KMS-11 (cell line): Measurements from ENCODE around the gene RHOV.

Source experiments
- H2AFZ ChIP-seq: fragments of 200-600 bp; sonication (generic); 2 replicates; pipeline ENCODE4 v1.6.1; 2016; ENCODE audit warnings: antibody characterized with exemption, mixed run types, low read depth
- H3K27ac ChIP-seq: fragments of 200-600 bp; sonication (generic); 2 replicates; pipeline ENCODE4 v1.6.1; 2016; ENCODE audit warnings: mild to moderate bottlenecking, mixed run types
- H3K27me3 ChIP-seq: fragments of 200-600 bp; sonication (generic); 2 replicates; pipeline ENCODE4 v1.6.1; 2017; ENCODE audit warnings: mild to moderate bottlenecking, low read depth, mixed run types, moderate library complexity; ENCODE audit not compliant: insufficient read depth
- H3K36me3 ChIP-seq: fragments of 200-600 bp; sonication (generic); 2 replicates; pipeline ENCODE4 v1.6.1; 2017; ENCODE audit warnings: mild to moderate bottlenecking, mixed run types; ENCODE audit not compliant: insufficient read depth
- H3K4me1 ChIP-seq: fragments of 200-600 bp; sonication (generic); 2 replicates; pipeline ENCODE4 v1.6.1; 2016; ENCODE audit warnings: mild to moderate bottlenecking, low read depth, mixed run types; ENCODE audit not compliant: poor library complexity, severe bottlenecking
- H3K4me2 ChIP-seq: fragments of 200-600 bp; sonication (generic); 2 replicates; pipeline ENCODE4 v1.7.0; 2016; ENCODE audit warnings: mild to moderate bottlenecking, mixed run types
- H3K4me3 ChIP-seq: fragments of 200-600 bp; sonication (generic); IDR thresholded peaks from 2 replicates; pipeline ENCODE4 v1.6.1; 2017; ENCODE audit warnings: low read depth, low read length, mixed read lengths; ENCODE audit not compliant: insufficient read depth
- H3K79me2 ChIP-seq: fragments of 200-600 bp; sonication (generic); 2 replicates; pipeline ENCODE4 v1.6.1; 2016; ENCODE audit warnings: low read depth, mixed run types; ENCODE audit not compliant: insufficient read depth
- H3K9ac ChIP-seq: fragments of 200-600 bp; sonication (generic); 2 replicates; pipeline ENCODE4 v1.6.1; 2016; ENCODE audit warnings: mild to moderate bottlenecking, mixed run types
- H4K20me1 ChIP-seq: fragments of 200-600 bp; sonication (generic); 2 replicates; pipeline ENCODE4 v1.6.1; 2016; ENCODE audit warnings: mild to moderate bottlenecking, mixed run types; ENCODE audit not compliant: insufficient read depth
- CTCF ChIP-seq: fragments of 200-600 bp; sonication (generic); conservative IDR thresholded peaks from 2 replicates; pipeline ENCODE4 v1.6.1; 2017; ENCODE audit warnings: low read depth, mild to moderate bottlenecking, antibody characterized with exemption, low read length, moderate library complexity, mixed read lengths

Gene RHOV

GRCh38 chr15:40836020-40836419 is 38.0 kb downstream of the RHOV start:
- Histone ChIP-seq H3K4me3 (no peak overlapping the region), H3K27me3 (no peaks in the 10 kb centered on the region), H3K27ac (no peak overlapping the region), H2AFZ (no peak overlapping the region), H3K79me2 (no peaks in the 10 kb centered on the region), H3K36me3 (no peaks in the 10 kb centered on the region), H3K9ac (no peak overlapping the region), H4K20me1 (no peaks in the 10 kb centered on the region), H3K4me1 (peaks cover 8% of the 10 kb centered on the region), H3K4me2 (no peak overlapping the region)
- no peak for TF ChIP-seq CTCF

DNA sequence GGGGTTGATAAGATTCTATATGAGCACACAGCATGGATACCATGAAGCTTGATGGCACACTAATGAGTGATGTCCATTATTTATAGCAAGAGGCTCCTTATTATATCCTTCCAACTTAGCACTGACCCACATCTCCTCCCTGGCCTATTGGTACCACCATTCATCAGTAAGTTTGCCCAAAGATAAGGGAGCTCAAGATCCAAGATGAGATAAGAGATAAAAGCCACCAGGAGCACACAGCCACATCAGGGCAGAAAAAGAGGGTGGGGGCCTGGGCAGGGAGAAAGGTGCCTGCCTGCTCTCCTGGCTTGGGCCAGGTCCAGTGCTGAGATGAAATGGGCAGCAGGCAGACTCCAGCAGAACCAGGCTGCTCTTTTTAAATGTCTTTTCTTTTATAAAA is 41.1 kb downstream of the RHOV start:
- no peaks in the 10 kb centered on the region for H3K79me2 ChIP-seq
- H3K4me3 ChIP-seq: no peak overlapping the region
- H4K20me1 ChIP-seq: no peaks in the 10 kb centered on the region
- H2AFZ ChIP-seq: no peak overlapping the region
- H3K27me3 ChIP-seq: no peaks in the 10 kb centered on the region
- H3K4me2 ChIP-seq: no peak overlapping the region
- TF ChIP-seq CTCF: no peak
- no peaks in the 10 kb centered on the region for H3K36me3 ChIP-seq
- H3K27ac ChIP-seq: no peak overlapping the region
- H3K4me1 ChIP-seq: peaks cover 21% of the 10 kb centered on the region
- no peak overlapping the region for H3K9ac ChIP-seq

GRCh38 chr15:40831861-40832260 is 42.2 kb downstream of the RHOV start:
- Histone ChIP-seq H3K9ac (no peak overlapping the region), H3K4me1 (peaks cover 21% of the 10 kb centered on the region), H3K79me2 (no peaks in the 10 kb centered on the region), H3K27ac (no peak overlapping the region), H2AFZ (no peak overlapping the region), H3K4me3 (no peak overlapping the region), H3K4me2 (no peak overlapping the region), H3K36me3 (no peaks in the 10 kb centered on the region), H4K20me1 (no peaks in the 10 kb centered on the region), H3K27me3 (no peaks in the 10 kb centered on the region)
- TF ChIP-seq CTCF: no peak

DNA sequence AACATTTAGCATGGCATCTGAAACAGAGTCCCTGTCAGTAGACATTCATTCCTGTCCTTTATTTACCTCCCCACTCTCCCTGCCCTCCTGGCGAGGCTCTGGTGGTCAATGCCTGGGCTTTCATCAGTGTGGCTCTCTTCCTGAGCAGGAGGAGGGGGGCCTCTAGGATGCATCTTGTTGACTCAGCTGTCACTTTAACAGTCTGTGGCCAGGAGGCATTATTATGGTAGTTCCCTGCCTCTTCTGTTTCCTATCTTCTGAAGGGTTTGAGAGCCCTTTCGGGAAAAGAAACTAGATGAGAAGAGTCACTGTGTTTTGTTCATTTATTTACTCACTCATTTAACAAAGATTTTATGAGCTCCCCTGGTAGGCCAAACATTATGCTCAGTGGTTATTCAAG is 43.1 kb downstream of the RHOV start:
- Histone ChIP-seq H2AFZ (peak overlapping the region; percentile 29), H4K20me1 (no peaks in the 10 kb centered on the region), H3K4me1 (peaks cover 21% of the 10 kb centered on the region), H3K9ac (no peak overlapping the region), H3K36me3 (no peaks in the 10 kb centered on the region), H3K27ac (no peak overlapping the region; the same call in 1 of the 2 replicates), H3K4me2 (peak overlapping the region; percentile 30; the same call in 1 of the 2 replicates), H3K4me3 (no peak overlapping the region), H3K79me2 (no peaks in the 10 kb centered on the region), H3K27me3 (no peaks in the 10 kb centered on the region)
- TF ChIP-seq CTCF: no peak
